AG09319 (cell line): Measurements from ENCODE around the gene PUSL1.

Experiments used
- DNase-seq: peaks from one replicate; pipeline ENCODE4 v3.0.0-alpha.2; 2010; ENCODE audit warnings: low read depth; ENCODE audit errors: extremely low read depth
- CTCF ChIP-seq: IDR thresholded peaks from 2 replicates; pipeline ENCODE4 v1.5.1; 2011; ENCODE audit warnings: low read depth, mild to moderate bottlenecking, inconsistent platforms, low read length, moderate library complexity

Gene PUSL1

GRCh38 chr1:1349256-1350012 is 41.0 kb downstream of the PUSL1 start, which contains the start of gene DVL1:
Gene DVL1 (minus strand): TSS chr1:1349418. CDS start chr1:1349065, 353 bp downstream.
- DNase-seq, result no peak
- TF ChIP-seq CTCF, result peak; percentile 43

GRCh38 chr1:1351511-1352427 is 43.4 kb downstream of the PUSL1 start:
- no peak for DNase-seq
- no peak for TF ChIP-seq CTCF

DNA sequence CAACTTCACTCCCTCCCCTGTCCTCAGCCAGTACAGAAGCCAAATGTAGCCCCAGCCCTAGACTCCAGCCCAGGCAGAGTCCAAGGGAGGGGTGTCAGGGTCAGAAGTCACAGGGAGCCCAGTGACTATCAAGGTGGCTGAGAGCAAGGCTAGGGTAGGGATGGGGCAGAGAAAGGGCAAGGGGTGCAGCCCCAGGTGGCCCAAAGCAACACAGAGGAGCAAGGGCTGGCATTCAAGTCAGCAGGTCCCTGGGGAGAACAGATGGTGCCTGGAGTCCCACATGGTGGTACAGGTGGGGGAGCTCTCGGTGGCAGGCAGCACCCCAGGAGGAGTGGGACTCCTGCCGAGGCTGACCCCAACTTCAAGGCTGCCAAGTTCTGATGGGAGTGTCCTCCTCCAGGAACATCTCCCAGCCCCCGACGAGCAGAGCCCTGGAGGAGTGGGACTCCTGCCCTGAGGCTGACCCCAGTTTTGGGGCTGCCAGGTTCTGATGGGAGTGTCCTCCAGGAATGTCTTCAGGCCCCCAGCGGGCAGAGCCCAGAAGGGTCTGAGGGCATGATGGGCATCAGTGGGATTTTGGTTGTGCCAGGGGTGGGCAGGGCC is 44.5 kb downstream of the PUSL1 start:
- no peak for DNase-seq
- no peak for TF ChIP-seq CTCF

DNA sequence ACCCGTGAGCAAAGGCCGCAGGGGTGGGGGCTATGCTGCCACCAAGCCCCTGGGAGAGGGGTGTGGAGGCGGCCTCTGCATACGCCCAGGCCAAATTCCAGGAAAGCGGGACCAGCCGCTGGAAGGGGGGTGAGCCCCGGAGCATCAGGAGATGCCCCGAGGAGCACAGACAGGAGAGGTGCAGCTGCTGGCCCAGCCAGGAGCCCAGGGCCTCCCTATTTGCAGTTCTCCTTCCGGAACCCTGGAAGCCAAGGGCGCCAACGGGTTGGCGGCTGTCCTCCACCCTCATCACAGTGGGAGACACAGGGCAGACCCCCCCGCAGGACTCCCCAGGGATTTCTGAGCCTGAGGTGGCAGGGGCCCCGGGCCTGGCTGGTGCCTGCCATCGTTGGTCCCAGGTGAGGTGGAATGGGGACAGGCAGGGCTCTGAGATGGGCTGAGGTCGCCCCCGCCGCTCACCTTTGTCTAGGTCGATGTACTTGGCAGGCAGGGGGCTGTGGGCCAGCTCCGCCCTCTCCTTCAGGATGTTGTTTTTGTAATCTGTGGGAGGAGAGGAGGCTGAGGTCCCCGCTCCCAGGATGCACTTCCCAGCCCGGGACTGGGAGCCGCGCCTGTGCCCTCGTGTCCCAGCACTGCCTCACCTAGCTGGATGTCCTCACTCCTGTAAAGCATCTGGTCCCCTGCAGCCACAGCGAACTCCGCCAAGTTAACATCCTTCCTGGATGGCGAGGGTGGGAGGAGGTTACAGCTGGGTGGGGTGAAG is 45.2 kb downstream of the PUSL1 start:
- DNase-seq, result no peak
- TF ChIP-seq CTCF, result no peak

DNA sequence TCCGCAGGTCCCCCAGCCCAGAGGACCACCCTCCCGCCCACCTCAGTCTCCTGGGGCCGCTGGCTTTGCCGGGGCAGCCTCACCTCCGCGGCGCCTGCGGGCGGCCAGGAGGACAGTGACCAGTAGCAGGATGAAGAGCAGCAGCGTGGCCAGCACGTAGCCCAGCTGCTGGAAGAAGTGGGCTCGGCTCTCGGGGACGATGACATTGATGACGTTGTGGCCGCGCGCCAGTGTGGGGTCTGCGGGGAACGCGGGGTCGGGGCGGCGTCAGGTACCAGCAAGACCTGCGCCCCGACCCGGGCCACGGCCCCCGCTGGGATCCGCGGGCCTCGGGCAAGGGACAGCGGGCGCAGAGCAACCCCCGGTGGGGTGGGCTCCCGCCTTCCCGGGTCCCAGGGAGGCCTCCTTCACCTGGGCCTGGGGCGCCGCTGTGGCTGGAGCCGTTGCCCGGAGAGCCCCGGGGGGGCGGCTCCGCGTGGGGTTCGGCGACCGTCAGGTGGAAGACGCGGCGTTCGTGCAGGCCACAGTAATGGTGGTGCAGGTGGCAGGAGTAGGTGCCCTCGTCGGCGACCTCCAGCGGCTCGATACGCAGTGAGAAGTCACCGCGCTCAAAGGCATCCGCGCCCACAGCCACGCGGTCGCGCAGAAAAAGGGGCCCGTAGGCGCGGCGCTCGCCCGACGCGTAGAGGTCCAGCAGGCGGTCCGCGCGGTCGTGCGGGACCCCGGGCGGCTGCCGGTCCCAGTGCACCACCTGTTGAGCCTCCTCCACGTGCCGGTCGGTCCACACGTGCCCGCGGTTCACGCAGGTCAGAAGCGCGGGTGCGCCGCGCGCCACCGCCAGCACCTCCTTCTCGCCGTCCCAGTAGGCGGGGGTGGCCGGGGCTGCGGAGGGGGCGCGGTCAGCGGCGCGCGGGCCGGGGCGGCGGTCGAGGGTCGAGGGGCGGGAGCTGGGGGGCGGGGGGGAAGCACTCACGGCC is 46.2 kb downstream of the PUSL1 start:
- no peak for TF ChIP-seq CTCF
- DNase-seq, result no peak

DNA sequence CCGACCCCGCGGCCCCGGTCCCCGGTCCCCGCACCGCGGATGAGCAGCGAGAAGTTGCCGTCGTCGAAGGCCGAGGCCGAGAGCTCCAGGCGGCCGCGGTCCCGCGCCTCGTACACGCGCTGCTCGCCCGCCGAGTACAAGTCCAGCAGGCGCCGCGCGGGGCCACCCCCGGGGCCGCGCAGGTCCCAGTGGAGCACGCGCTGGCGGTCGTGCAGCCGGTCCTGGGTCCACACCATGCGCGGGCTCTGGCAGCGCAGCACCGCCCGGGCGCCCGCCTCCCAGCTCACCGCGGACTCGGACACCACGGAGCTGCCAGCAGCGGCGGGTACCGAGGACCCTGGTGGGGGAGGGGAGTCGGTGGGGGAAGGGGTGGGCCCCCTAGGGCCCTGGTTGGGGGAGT is 47.0 kb downstream of the PUSL1 start:
- TF ChIP-seq CTCF, result no peak
- no peak for DNase-seq
